Neuron (in vitro differentiated cells): ENCODE measurements around the gene TTBK1.

Experiments used
- H2AFZ ChIP-seq: one replicate; pipeline ENCODE4 v1.6.1; 2013; ENCODE audit warnings: low read depth, mild to moderate bottlenecking, inconsistent platforms, low read length, moderate library complexity
- H3K27me3 ChIP-seq: one replicate; pipeline ENCODE4 v1.6.1; 2013; ENCODE audit warnings: low read length; ENCODE audit not compliant: insufficient read depth
- H3K36me3 ChIP-seq: one replicate; pipeline ENCODE4 v1.6.1; 2013; ENCODE audit warnings: low read length; ENCODE audit not compliant: insufficient read depth
- H3K4me1 ChIP-seq: one replicate; pipeline ENCODE4 v1.6.1; 2013; ENCODE audit warnings: low read length; ENCODE audit not compliant: insufficient read depth
- H3K4me3 ChIP-seq: 2 replicates; pipeline ENCODE4 v1.5.1; 2013; ENCODE audit warnings: mild to moderate bottlenecking, low read length, moderate library complexity
- H3K9me3 ChIP-seq: one replicate; pipeline ENCODE4 v1.6.1; 2013; ENCODE audit warnings: low read length

The TTBK1 gene

GRCh38 chr6:43283905-43284304, 40.6 kb downstream of the TTBK1 start:
- H3K9me3 ChIP-seq, result no peaks in the 10 kb centered on the region
- no peaks in the 10 kb centered on the region for H3K27me3 ChIP-seq
- peaks cover 1% of the 10 kb centered on the region for H3K4me1 ChIP-seq
- H3K4me3 ChIP-seq, result no peak overlapping the region
- no peaks in the 10 kb centered on the region for H3K36me3 ChIP-seq
- no peak overlapping the region for H2AFZ ChIP-seq

GRCh38 chr6:43284991-43285781, 41.9 kb downstream of the TTBK1 start:
- H3K4me3 ChIP-seq, result no peak overlapping the region

DNA sequence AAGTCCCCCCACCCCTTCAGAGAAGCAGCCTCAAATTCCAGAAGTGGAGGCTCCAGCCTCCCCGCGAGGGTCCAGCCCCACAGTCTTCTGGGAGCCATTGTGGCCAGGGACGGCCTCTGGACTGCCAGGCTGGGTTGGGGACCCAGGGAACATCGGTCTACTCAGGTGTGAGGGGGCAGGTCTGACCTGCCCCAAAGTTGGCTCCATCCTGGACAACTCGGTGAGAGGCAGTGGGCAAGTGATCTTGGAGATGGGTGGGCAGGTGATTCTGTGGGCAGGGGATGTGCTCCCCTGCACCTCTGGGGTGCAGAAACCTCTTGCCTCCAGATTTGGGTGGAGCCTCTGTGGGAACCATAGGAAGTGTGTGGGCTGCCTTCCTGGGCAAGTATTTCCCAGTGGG, 42.6 kb downstream of the TTBK1 start:
- Histone ChIP-seq H3K27me3 (no peaks in the 10 kb centered on the region), H2AFZ (no peak overlapping the region), H3K4me3 (no peak overlapping the region), H3K36me3 (no peaks in the 10 kb centered on the region), H3K4me1 (no peaks in the 10 kb centered on the region), H3K9me3 (no peaks in the 10 kb centered on the region)

More at GRCh38 chr6:43284991-43285781, 41.9 kb downstream of the TTBK1 start:
- Histone ChIP-seq H3K9me3 (no peaks in the 10 kb centered on the region), H2AFZ (no peak overlapping the region), H3K36me3 (no peaks in the 10 kb centered on the region), H3K4me1 (no peaks in the 10 kb centered on the region), H3K27me3 (no peaks in the 10 kb centered on the region)

GRCh38 chr6:43286456-43286979, 43.2 kb downstream of the TTBK1 start:
- H3K4me3 ChIP-seq, result no peak overlapping the region
- no peak overlapping the region for H2AFZ ChIP-seq
- no peaks in the 10 kb centered on the region for H3K4me1 ChIP-seq
- H3K9me3 ChIP-seq, result no peaks in the 10 kb centered on the region
- no peaks in the 10 kb centered on the region for H3K36me3 ChIP-seq
- H3K27me3 ChIP-seq, result peaks cover 3% of the 10 kb centered on the region

- Histone ChIP-seq H3K4me1 (no peaks in the 10 kb centered on the region), H2AFZ (no peak overlapping the region), H3K27me3 (peaks cover 3% of the 10 kb centered on the region), H3K9me3 (no peaks in the 10 kb centered on the region), H3K4me3 (no peak overlapping the region), H3K36me3 (no peaks in the 10 kb centered on the region)
Measured at GRCh38 chr6:43286980-43287716, 43.9 kb downstream of the TTBK1 start.

DNA sequence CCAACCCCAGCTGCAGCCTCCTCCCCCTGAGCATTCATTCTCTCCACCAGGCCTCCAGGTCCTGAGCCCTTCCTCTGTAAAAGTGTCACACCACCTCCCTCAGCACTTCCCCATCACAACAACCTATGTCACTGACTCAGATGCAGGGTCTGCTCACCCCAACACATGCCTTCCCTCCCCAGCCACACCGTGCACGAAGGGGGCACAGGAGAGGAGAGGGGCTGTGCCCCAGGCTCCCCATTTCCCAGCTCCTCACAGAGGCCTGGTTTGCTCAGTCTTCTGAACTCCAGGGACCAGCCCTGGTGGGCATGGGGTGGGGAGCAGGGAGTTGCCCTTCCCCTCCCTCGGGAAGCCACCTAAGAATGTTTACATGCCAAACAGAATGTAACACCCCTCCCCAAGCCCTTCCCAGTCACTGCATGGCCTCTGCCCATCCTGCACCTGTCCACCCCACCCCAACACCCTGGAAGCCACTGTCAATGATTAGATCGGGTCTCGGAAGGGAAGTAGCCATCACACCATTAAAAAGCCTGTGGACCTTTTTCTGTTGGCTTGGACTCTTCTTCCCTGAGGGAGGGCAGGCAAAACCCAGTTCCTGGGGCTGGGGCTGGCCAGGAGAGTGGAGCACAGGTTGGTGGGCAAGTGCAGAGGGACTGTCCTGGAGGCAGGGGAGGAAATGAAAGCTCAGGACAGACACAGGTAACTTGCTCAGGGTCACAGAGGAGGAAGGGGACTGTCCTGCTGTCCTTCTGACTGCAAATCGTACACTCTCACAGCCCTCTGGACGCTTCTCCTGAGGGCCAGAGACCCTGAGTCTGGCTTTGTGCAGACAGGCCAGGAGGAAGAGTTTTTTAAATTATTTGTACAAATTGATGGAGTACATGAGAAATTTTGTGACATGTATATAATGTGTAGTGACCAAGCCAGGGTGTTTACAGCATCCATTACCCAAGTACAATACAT, 44.7 kb downstream of the TTBK1 start:
- Histone ChIP-seq H3K9me3 (no peaks in the 10 kb centered on the region), H3K4me1 (no peaks in the 10 kb centered on the region), H3K4me3 (no peak overlapping the region), H3K36me3 (no peaks in the 10 kb centered on the region), H2AFZ (no peak overlapping the region), H3K27me3 (peaks cover 3% of the 10 kb centered on the region)

DNA sequence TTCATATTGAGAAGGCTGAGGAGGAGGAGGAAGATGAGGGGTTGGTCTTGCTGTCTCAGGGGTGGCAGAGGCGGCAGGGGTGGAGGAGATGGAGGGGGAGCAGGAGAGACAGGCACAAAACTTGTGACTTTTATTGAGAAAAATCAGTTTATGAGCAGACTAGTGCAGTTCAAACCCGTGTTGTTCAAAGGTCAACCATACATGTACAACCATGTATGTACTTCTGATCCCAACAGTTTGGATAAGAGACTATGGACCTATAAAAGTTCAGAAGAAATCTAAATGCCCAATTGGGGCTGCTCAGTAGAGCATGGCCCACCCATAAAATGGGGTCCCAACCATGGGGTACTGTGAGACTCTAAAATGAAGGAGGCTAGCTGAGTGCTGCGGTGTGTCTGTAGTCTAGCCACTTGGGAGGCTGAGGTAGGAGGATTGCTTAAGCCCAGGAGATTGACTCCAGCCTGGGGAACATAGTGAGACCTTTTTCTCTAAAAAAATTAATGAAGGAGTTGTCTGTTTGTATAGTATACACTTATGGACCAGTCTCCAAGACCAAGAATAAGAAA, 47.1 kb downstream of the TTBK1 start:
- Histone ChIP-seq H3K4me3 (no peak overlapping the region), H3K4me1 (no peaks in the 10 kb centered on the region), H3K36me3 (no peaks in the 10 kb centered on the region), H2AFZ (no peak overlapping the region), H3K27me3 (peaks cover 3% of the 10 kb centered on the region), H3K9me3 (no peaks in the 10 kb centered on the region)

DNA sequence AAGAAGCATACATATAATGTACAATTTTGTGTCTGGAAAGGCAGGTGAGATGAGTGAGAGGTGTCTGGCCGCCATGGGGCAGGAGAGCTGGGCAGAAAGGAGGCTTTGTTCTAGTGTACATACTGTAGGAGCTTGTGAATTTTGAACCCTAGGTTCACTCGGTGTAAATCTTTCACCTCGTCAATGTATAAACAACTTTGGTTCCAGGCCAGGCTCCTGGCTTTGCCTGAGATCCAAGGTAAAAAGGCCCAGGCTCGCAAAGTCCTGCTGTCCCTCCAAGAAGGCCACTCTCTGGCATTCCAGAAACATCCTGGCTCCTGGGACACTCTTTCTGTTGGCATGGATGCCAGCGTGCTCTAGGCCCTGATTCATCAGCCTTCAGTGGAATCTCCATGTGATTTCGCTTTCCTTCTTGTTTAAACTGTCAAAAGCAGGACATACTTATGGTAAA, 47.6 kb downstream of the TTBK1 start:
- no peak overlapping the region for H2AFZ ChIP-seq
- no peaks in the 10 kb centered on the region for H3K36me3 ChIP-seq
- H3K4me1 ChIP-seq, result no peaks in the 10 kb centered on the region
- peaks cover 3% of the 10 kb centered on the region for H3K27me3 ChIP-seq
- no peak overlapping the region for H3K4me3 ChIP-seq
- no peaks in the 10 kb centered on the region for H3K9me3 ChIP-seq

GRCh38 chr6:43291708-43292107, 48.4 kb downstream of the TTBK1 start:
- peaks cover 2% of the 10 kb centered on the region for H3K4me1 ChIP-seq
- no peaks in the 10 kb centered on the region for H3K36me3 ChIP-seq
- peaks cover 3% of the 10 kb centered on the region for H3K27me3 ChIP-seq
- H3K9me3 ChIP-seq, result no peaks in the 10 kb centered on the region
- no peak overlapping the region for H2AFZ ChIP-seq
- H3K4me3 ChIP-seq, result no peak overlapping the region

- H3K4me1 ChIP-seq, result peaks cover 7% of the 10 kb centered on the region
- no peak overlapping the region for H2AFZ ChIP-seq
- H3K4me3 ChIP-seq, result no peak overlapping the region
- no peaks in the 10 kb centered on the region for H3K36me3 ChIP-seq
- no peaks in the 10 kb centered on the region for H3K9me3 ChIP-seq
- peaks cover 3% of the 10 kb centered on the region for H3K27me3 ChIP-seq
Measured at GRCh38 chr6:43292341-43292740, 49.1 kb downstream of the TTBK1 start.

- H3K4me1 ChIP-seq, result peaks cover 12% of the 10 kb centered on the region
- H3K27me3 ChIP-seq, result peaks cover 3% of the 10 kb centered on the region
- no peak overlapping the region for H2AFZ ChIP-seq
- H3K36me3 ChIP-seq, result no peaks in the 10 kb centered on the region
- no peaks in the 10 kb centered on the region for H3K9me3 ChIP-seq
- no peak overlapping the region for H3K4me3 ChIP-seq
Measured at GRCh38 chr6:43292763-43293318, 49.6 kb downstream of the TTBK1 start.

GRCh38 chr6:43293698-43294097, 50.4 kb downstream of the TTBK1 start:
- H3K9me3 ChIP-seq, result no peaks in the 10 kb centered on the region
- no peak overlapping the region for H3K4me3 ChIP-seq
- no peaks in the 10 kb centered on the region for H3K36me3 ChIP-seq
- H3K4me1 ChIP-seq, result peaks cover 12% of the 10 kb centered on the region
- H3K27me3 ChIP-seq, result peaks cover 3% of the 10 kb centered on the region
- H2AFZ ChIP-seq, result no peak overlapping the region
